DMS114 treated with DMSO at 0.1 percent for 48 hours (cell line): ENCODE results near the gene PHLDA2.
"Not testable (repeated sequence)": the region's sequence is repeated elsewhere in the genome, so short reads cannot be mapped to it uniquely, and the experiment has no call there.

ENCODE experiments used
- DNase-seq: peaks from one replicate; lab custom pipeline; 2025; ENCODE audit not compliant: unreplicated experiment; lab: John Stamatoyannopoulos, UW

PHLDA2 gene

GRCh38 chr11:2945031-2945756 is 16.0 kb upstream of the PHLDA2 start:
- no peak for DNase-seq

- DNase-seq, result no peak
These were observed 15.3 kb upstream of the PHLDA2 start for GRCh38 chr11:2944530-2944929.

GRCh38 chr11:2943711-2944118 is 14.5 kb upstream of the PHLDA2 start:
- DNase-seq, result no peak

GRCh38 chr11:2942872-2943710 is 13.9 kb upstream of the PHLDA2 start:
- DNase-seq, result no peak

- DNase-seq, result no peak
These were observed 13.2 kb upstream of the PHLDA2 start for GRCh38 chr11:2942447-2942846.

- DNase-seq, result no peak
These were observed 12.0 kb upstream of the PHLDA2 start for GRCh38 chr11:2940921-2941821.

- DNase-seq, result no peak
These were observed 11.1 kb upstream of the PHLDA2 start for GRCh38 chr11:2940147-2940920.

GRCh38 chr11:2938458-2939418 is 9.5 kb upstream of the PHLDA2 start:
- not testable (repeated sequence) for DNase-seq

GRCh38 chr11:2937641-2938457 is 8.6 kb upstream of the PHLDA2 start:
- DNase-seq, result not testable (repeated sequence)

GRCh38 chr11:2934611-2935239 is 5.5 kb upstream of the PHLDA2 start:
- no peak for DNase-seq

GRCh38 chr11:2934021-2934550 is 4.9 kb upstream of the PHLDA2 start:
- DNase-seq, result no peak

- no peak for DNase-seq
These were observed 4.3 kb upstream of the PHLDA2 start for GRCh38 chr11:2933375-2934020.

GRCh38 chr11:2932850-2933251 is 3.6 kb upstream of the PHLDA2 start:
- DNase-seq, result no peak

- no peak for DNase-seq
These were observed 2.8 kb upstream of the PHLDA2 start for GRCh38 chr11:2931771-2932738.

- no peak for DNase-seq
These were observed 2.2 kb upstream of the PHLDA2 start for GRCh38 chr11:2931420-2931746.

GRCh38 chr11:2930704-2931419 is 1.6 kb upstream of the PHLDA2 start:
- no peak for DNase-seq
